ENCODE results near the gene OOSP4B. TPM values are rescaled to one million over a fixed set of nuclear protein-coding genes. Genes with fewer than 3 reads are reported as not detected.

OOSP4B gene
- polyA plus RNA-seq, 1 donor (not counting 4 experiments of a cell fraction or from before 2014, with no cell fraction given), result not detected

DNA sequence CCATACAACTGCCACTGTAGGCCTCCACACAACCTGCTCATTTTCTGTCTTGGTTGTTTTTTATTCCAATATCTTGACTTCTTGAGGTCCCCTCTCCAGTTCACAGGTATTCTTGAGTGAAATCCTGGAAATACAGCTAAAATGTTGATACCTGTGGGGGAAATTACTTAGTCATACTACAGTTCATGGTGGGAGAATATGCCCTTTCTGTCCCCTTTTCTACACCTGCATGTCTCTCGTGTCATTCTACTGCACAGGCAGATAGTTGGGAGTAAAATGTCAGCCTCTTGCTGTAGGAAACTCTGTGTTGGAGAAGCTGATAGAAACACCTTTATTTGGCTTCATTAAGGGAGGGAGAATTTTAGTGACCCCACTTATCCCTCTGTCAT lies 48.6 kb upstream of the OOSP4B start:
- no peak for FAIRE-seq
- H3K9me3 ChIP-seq (ENCODE audit: control insufficient read depth, low read depth, low read length), result no peaks in the 10 kb centered on the region
- H3K4me2 ChIP-seq (ENCODE audit: control insufficient read depth, extremely low read depth, insufficient read depth, low read depth, low read length), result no peak overlapping the region
- H3K9me1 ChIP-seq (ENCODE audit: control insufficient read depth, extremely low read depth, insufficient read depth, low read length), result no peaks in the 10 kb centered on the region
- H3K79me2 ChIP-seq (ENCODE audit: control insufficient read depth, insufficient read depth, low read length), result no peaks in the 10 kb centered on the region
- no peak overlapping the region for H2AFZ ChIP-seq (ENCODE audit: control insufficient read depth, low read length)
- H3K4me3 ChIP-seq (ENCODE audit: control insufficient read depth in 2 of 3, extremely low read depth in 1 of 3, insufficient read depth in 2 of 3, low read depth in 1 of 3, low read length in 3 of 3), result no peak overlapping the region
- H3K36me3 ChIP-seq (ENCODE audit: control insufficient read depth in 2 of 2, extremely low read depth in 1 of 2, insufficient read depth in 2 of 2, low read length in 2 of 2), result no peaks in the 10 kb centered on the region
- H4K20me1 ChIP-seq (ENCODE audit: control insufficient read depth, extremely low read depth, insufficient read depth, low read length), result no peaks in the 10 kb centered on the region
- DNase-seq (ENCODE audit: low read depth, low spot score), result no peak
- no peak overlapping the region for H3K9ac ChIP-seq (ENCODE audit: control insufficient read depth, extremely low read depth, insufficient read depth, low read length)
- no peaks in the 10 kb centered on the region for H3K27me3 ChIP-seq (ENCODE audit: control insufficient read depth, extremely low read depth, insufficient read depth, low read length)
- TF ChIP-seq, protein P1, sequence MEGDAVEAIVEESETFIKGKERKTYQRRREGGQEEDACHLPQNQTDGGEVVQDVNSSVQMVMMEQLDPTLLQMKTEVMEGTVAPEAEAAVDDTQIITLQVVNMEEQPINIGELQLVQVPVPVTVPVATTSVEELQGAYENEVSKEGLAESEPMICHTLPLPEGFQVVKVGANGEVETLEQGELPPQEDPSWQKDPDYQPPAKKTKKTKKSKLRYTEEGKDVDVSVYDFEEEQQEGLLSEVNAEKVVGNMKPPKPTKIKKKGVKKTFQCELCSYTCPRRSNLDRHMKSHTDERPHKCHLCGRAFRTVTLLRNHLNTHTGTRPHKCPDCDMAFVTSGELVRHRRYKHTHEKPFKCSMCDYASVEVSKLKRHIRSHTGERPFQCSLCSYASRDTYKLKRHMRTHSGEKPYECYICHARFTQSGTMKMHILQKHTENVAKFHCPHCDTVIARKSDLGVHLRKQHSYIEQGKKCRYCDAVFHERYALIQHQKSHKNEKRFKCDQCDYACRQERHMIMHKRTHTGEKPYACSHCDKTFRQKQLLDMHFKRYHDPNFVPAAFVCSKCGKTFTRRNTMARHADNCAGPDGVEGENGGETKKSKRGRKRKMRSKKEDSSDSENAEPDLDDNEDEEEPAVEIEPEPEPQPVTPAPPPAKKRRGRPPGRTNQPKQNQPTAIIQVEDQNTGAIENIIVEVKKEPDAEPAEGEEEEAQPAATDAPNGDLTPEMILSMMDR (optimal IDR thresholded peaks at IDR 0.05 in 1 of 3, IDR thresholded peaks at IDR 0.05 in 1 of 3, conservative IDR thresholded peaks at IDR 0.05 in 1 of 3; ENCODE audit: extremely low read depth in 1 of 3, insufficient read depth in 2 of 3, low read length in 3 of 3), result no peak
- TF ChIP-seq EZH2 (IDR thresholded peaks at IDR 0.05; ENCODE audit: low read length), result no peak
- dilution Hi-C loops (cut with MboI; ENCODE audit: extremely low pct_ligation_motif_present, low sequenced_read_pairs), result no loop called here
- no peaks in the 10 kb centered on the region for H3K4me1 ChIP-seq (ENCODE audit: control insufficient read depth, extremely low read depth, insufficient read depth, low read length)
- no peak overlapping the region for H3K27ac ChIP-seq (ENCODE audit: control insufficient read depth, insufficient read depth, low read length)

GRCh38 chr11:59973097-59973496 lies 43.9 kb upstream of the OOSP4B start:
- no peak overlapping the region for H3K4me2 ChIP-seq (ENCODE audit: control insufficient read depth, extremely low read depth, insufficient read depth, low read depth, low read length)
- H3K4me3 ChIP-seq (ENCODE audit: control insufficient read depth in 2 of 3, extremely low read depth in 1 of 3, insufficient read depth in 2 of 3, low read depth in 1 of 3, low read length in 3 of 3), result no peak overlapping the region
- DNase-seq (ENCODE audit: low read depth, low spot score), result no peak
- no peaks in the 10 kb centered on the region for H3K9me1 ChIP-seq (ENCODE audit: control insufficient read depth, extremely low read depth, insufficient read depth, low read length)
- FAIRE-seq, result no peak
- H2AFZ ChIP-seq (ENCODE audit: control insufficient read depth, low read length), result no peak overlapping the region
- dilution Hi-C loops (cut with MboI; ENCODE audit: extremely low pct_ligation_motif_present, low sequenced_read_pairs), result no loop called here
- H3K4me1 ChIP-seq (ENCODE audit: control insufficient read depth, extremely low read depth, insufficient read depth, low read length), result no peaks in the 10 kb centered on the region
- no peaks in the 10 kb centered on the region for H3K79me2 ChIP-seq (ENCODE audit: control insufficient read depth, insufficient read depth, low read length)
- no peaks in the 10 kb centered on the region for H3K9me3 ChIP-seq (ENCODE audit: control insufficient read depth, low read depth, low read length)
- H3K27ac ChIP-seq (ENCODE audit: control insufficient read depth, insufficient read depth, low read length), result no peak overlapping the region
- no peak overlapping the region for H3K9ac ChIP-seq (ENCODE audit: control insufficient read depth, extremely low read depth, insufficient read depth, low read length)
- H3K36me3 ChIP-seq (ENCODE audit: control insufficient read depth in 2 of 2, extremely low read depth in 1 of 2, insufficient read depth in 2 of 2, low read length in 2 of 2), result no peaks in the 10 kb centered on the region
- no peaks in the 10 kb centered on the region for H3K27me3 ChIP-seq (ENCODE audit: control insufficient read depth, extremely low read depth, insufficient read depth, low read length)
- no peaks in the 10 kb centered on the region for H4K20me1 ChIP-seq (ENCODE audit: control insufficient read depth, extremely low read depth, insufficient read depth, low read length)
- TF ChIP-seq, protein P1 (optimal IDR thresholded peaks at IDR 0.05 in 1 of 3, IDR thresholded peaks at IDR 0.05 in 1 of 3, conservative IDR thresholded peaks at IDR 0.05 in 1 of 3; ENCODE audit: extremely low read depth in 1 of 3, insufficient read depth in 2 of 3, low read length in 3 of 3), result no peak
- TF ChIP-seq EZH2 (IDR thresholded peaks at IDR 0.05; ENCODE audit: low read length), result no peak
